Right cardiac atrium (tissue), 5 donors: Measurements from ENCODE around the gene ASB5. TPM values are rescaled to one million over a fixed set of nuclear protein-coding genes. Genes with fewer than 3 reads are reported as not detected.
"Not testable (repeated sequence)": the region's sequence is repeated elsewhere in the genome, so short reads cannot be mapped to it uniquely, and the experiment has no call there.

Experiments used
- ATAC-seq, 2 donors: fragments of 200-7000 bp; cut with Tn5 transposase; one replicate each; pipeline versions ENCODE4 v1.8.0 to v1.9.1; 2020; ENCODE audit warnings: moderate library complexity in 2 of 2, mild to moderate bottlenecking in 1 of 2
- DNase-seq, 3 donors: peaks; one replicate each; pipeline ENCODE4 v3.0.0-alpha.2; 2020
- H3K27ac ChIP-seq: one replicate; pipeline ENCODE4 v1.5.1; 2013; ENCODE audit warnings: mild to moderate bottlenecking, low read length, control low read depth, moderate library complexity
- H3K27me3 ChIP-seq: one replicate; pipeline ENCODE4 v1.6.1; 2013; ENCODE audit not compliant: control insufficient read depth, insufficient read depth
- H3K4me1 ChIP-seq: one replicate; pipeline ENCODE4 v1.6.1; 2013; ENCODE audit warnings: low read length; ENCODE audit not compliant: control insufficient read depth, insufficient read depth
- H3K4me3 ChIP-seq: one replicate; pipeline ENCODE4 v1.5.1; 2013; ENCODE audit warnings: low read length, control low read depth
- H3K9me3 ChIP-seq: one replicate; pipeline ENCODE4 v1.6.1; 2013; ENCODE audit warnings: low read length; ENCODE audit not compliant: control insufficient read depth
- WGBS: extraction: QIAGEN DNeasy Blood & Tissue Kit; methylation state at CpG from one replicate; pipeline ENCODE4 v1.1.7; 2013; 5-methylcytosine and 5-hydroxymethylcytosine counted together
- intact Hi-C, 4 donors: fragments of 100-400 bp; cut with DNase I; formaldehyde crosslinking; loops; one replicate each; pipeline versions ENCODE4 v1.11.0 to v1.14.0; 2022 to 2023
- polyA plus RNA-seq: library from polyadenylated mRNA; stranded (reverse); fragments of 200-250 nt; gene quantifications from one replicate; pipeline ENCODE4 v1.2.3, GENCODE V29; 2013
- total RNA-seq, 4 donors: library from RNA; stranded (reverse); fragmentation: NEBNext Ultra II Directional; extraction: Animal tissue kit (Norgen Biotek cat#: 25700); gene quantifications; one replicate each; pipeline ENCODE4 v1.2.1, GENCODE V29; 2021
- donor health status: healthy with polysubstance abuse.
- donor health status: DM: no; HTN: yes; CAD: no.
- donor health status: DM: no; HTN: no; CAD: no.
- donor health status: DM: no; HTN: yes; CAD: no; lungs with severe emphysema.
- donor health status: DM: yes; HTN: yes; CAD: no.

The ASB5 gene
- total and polyA plus RNA-seq, 5 donors = 1.4 to 5.1 (median 3.6) TPM

DNA sequence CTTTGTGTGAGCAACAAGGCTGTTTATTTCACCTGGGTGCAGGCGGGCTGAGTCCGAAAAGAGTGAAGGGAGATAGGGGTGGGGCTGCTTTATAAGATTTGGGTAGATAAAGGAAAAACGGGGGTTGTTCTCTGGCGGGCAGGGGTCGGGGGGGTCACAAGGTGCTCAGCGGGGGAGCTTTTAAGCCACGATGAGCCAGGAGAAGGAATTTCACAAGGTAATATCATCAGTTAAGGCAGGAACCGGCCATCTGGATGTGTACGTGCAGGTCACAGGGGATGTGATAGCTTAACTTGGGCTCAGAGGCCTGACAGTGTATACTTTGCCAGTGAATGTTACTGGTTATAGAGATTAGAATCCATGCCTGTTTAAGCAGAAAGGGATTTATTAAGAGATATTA is 31.0 kb upstream of the ASB5 start:
- H3K4me3 ChIP-seq = no peak overlapping the region
- H3K4me1 ChIP-seq = no peaks in the 10 kb centered on the region
- no peak for DNase-seq
- H3K9me3 ChIP-seq = no peaks in the 10 kb centered on the region
- no peaks in the 10 kb centered on the region for H3K27me3 ChIP-seq
- no peak overlapping the region for H3K27ac ChIP-seq
- intact Hi-C loops = no loop called here
- 83% methylated on average over 9 of the region's 9 CpGs for WGBS
- ATAC-seq = no peak

DNA sequence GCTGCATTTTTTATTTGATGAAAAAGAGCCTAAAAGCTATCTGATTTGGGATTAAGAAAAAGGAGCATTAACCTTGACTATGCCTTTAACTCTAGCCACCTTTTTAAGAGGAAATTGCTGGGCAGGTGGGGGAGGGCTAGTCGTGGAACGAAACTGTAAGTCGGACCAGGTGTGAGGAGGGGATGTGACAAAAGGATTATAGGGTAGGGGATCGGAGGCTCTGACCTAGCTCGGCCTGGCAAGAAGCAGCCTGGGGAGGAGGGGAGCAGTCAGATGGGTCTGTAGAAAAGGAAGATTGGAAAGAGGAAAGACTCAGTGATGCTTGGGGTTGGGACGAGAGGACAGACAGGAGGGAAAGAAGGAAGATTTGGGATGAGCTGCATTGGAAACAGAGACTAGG is 29.6 kb upstream of the ASB5 start:
- no peak for DNase-seq

DNA sequence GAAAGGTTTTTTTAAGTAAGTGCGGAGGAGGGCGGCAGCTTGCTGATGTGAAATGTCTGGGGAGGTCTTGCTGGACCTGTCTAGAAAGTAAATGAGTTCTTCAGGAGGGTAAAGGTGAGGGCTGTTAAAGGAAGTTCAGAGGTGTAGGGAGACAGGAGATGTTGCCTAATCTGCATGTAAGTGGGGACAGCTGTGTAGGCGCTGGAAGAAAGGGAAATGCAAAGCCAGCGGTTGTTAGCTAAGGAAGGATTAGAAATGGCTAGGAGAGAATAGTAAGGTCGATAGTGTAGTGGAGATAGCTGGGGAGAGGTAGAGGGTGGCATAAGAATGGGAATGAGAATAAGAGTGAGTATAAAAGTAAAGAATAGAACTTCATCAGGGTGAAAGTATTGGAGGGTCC is 26.9 kb upstream of the ASB5 start:
- intact Hi-C loops, H3K4me1 ChIP-seq, DNase-seq, H3K27me3 ChIP-seq, H3K9me3 ChIP-seq, ATAC-seq, H3K27ac ChIP-seq, H3K4me3 ChIP-seq: not testable (repeated sequence)
- 57% methylated on average over 5 of the region's 5 CpGs for WGBS

More for the DNA sequence above, 29.6 kb upstream of the ASB5 start:
- H3K4me1 ChIP-seq = no peaks in the 10 kb centered on the region
- H3K9me3 ChIP-seq = no peaks in the 10 kb centered on the region
- intact Hi-C loops = no loop called here
- H3K27me3 ChIP-seq = no peaks in the 10 kb centered on the region
- H3K4me3 ChIP-seq = no peak overlapping the region
- no peak overlapping the region for H3K27ac ChIP-seq
- 66% methylated on average over 6 of the region's 6 CpGs for WGBS
- ATAC-seq = no peak

DNA sequence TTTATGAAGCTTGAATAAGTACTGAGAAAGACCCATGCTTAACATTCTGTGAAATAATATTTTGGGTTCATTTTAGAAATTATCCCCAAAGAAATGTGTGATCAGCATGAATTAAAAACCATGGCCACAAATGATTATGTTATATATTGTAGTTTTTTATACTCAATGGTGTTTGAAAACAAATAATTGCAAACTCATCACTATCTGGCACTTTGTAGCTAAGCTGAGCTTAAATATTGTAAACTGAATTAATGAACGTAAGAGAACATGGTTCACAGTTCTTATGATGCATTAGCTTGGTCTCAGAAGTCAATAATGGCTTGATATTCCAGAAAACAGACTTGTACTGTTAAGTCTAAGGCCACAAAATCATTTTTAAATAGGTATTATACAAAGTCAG is 24.6 kb upstream of the ASB5 start:
- no peaks in the 10 kb centered on the region for H3K4me1 ChIP-seq
- no peak for ATAC-seq
- no peak for DNase-seq
- no peak overlapping the region for H3K27ac ChIP-seq
- intact Hi-C loops = no loop called here
- H3K9me3 ChIP-seq = no peaks in the 10 kb centered on the region
- H3K4me3 ChIP-seq = no peak overlapping the region
- H3K27me3 ChIP-seq = no peaks in the 10 kb centered on the region
- WGBS = 84% methylated on average over 1 of the region's 1 CpG

DNA sequence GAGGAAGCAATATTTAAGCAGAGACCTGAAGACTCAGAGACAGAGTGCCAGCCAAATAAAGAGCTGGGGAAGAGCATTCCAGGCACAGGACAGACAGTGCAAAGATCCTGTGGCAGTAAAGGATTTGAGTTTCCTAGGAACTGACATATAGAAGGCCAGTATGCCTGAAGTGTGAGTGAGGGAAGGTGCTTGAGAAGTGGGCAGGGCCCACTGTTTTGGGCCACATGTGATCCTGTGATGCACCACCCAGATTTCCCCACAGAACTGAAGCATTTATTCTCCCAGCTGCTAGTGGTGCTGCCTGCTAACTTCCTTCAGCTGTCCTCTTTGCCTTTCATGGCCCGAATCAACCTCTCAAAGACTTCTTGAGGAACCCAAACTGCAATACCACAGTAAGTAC is 23.9 kb upstream of the ASB5 start:
- DNase-seq = no peak
- intact Hi-C loops = no loop called here

DNA sequence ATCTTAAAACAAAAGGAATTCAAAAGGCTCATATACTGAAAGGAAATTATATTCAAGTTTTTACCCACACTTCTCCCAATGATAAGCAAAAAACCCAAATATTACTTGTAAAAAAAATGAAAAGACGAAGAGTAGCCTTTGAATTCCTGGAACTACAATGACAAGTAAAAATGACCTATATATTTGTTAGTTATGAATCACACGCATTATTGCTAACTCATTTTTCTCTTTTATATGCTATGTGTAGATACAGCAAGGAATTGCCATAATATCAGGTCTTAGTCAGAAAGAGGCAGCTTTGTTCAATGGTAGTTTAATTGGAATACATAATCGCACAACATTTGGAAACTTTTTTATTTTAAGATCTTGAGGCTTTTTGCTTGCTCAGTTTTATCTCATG is 22.7 kb upstream of the ASB5 start:
- Histone ChIP-seq H3K27me3 (no peaks in the 10 kb centered on the region), H3K27ac (no peak overlapping the region), H3K4me3 (no peak overlapping the region), H3K9me3 (no peaks in the 10 kb centered on the region), H3K4me1 (no peaks in the 10 kb centered on the region)
- DNase-seq = no peak
- ATAC-seq = no peak
- intact Hi-C loops = no loop called here
- WGBS = 86% methylated on average over 3 of the region's 3 CpGs

More for the DNA sequence above, 23.9 kb upstream of the ASB5 start:
- WGBS = 91% methylated on average over 1 of the region's 1 CpG
- ATAC-seq = no peak
- Histone ChIP-seq H3K27ac (no peak overlapping the region), H3K27me3 (no peaks in the 10 kb centered on the region), H3K4me1 (no peaks in the 10 kb centered on the region), H3K4me3 (no peak overlapping the region), H3K9me3 (no peaks in the 10 kb centered on the region)

DNA sequence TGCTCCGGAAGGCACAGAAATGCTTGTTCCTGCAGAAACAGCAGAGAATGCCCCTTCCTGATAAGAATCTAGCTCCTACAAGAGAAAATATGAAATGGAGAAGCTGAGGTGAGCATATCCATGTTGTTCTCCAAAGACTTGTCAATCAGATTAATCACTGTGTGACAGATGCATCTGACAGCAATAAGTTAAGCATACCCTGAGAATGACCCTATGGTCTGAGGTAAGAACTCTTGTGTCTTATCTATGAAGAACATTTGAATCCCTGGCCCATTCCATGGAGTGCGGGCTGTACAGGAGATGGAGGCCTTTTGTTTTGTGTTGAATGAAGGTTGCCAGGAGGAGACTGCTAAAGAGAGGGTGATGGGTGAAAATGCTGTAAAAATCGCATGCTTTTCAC is 21.5 kb upstream of the ASB5 start:
- Histone ChIP-seq H3K9me3 (no peaks in the 10 kb centered on the region), H3K27me3 (no peaks in the 10 kb centered on the region), H3K4me1 (peaks cover 2% of the 10 kb centered on the region), H3K27ac (no peak overlapping the region), H3K4me3 (no peak overlapping the region)
- DNase-seq = no peak
- no peak for ATAC-seq
- 92% methylated on average over 3 of the region's 3 CpGs for WGBS
- intact Hi-C loops = no loop called here

DNA sequence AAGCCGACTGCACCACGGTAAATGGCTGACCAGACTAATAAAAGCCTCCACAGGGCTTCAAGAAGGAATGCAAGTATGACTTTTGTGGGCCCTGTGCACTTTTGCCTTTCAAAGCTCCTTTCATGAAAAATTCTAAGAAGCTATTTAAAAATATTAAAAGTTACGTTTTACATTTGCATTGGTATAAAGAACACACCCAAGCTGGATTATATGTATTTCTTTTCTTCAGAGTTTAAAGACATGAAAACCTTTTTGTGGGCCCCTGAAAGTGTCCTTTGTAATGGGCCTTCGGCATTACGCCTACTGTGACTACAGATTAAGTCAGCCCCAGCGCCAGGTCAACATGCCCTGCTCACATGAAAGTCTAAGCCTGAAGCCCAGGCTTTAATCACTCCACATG is 20.5 kb upstream of the ASB5 start:
- H3K4me1 ChIP-seq = peaks cover 2% of the 10 kb centered on the region
- H3K4me3 ChIP-seq = no peak overlapping the region
- WGBS = 89% methylated on average over 6 of the region's 6 CpGs
- H3K9me3 ChIP-seq = no peaks in the 10 kb centered on the region
- intact Hi-C loops = no loop called here
- no peak for ATAC-seq
- no peaks in the 10 kb centered on the region for H3K27me3 ChIP-seq
- no peak for DNase-seq
- no peak overlapping the region for H3K27ac ChIP-seq

DNA sequence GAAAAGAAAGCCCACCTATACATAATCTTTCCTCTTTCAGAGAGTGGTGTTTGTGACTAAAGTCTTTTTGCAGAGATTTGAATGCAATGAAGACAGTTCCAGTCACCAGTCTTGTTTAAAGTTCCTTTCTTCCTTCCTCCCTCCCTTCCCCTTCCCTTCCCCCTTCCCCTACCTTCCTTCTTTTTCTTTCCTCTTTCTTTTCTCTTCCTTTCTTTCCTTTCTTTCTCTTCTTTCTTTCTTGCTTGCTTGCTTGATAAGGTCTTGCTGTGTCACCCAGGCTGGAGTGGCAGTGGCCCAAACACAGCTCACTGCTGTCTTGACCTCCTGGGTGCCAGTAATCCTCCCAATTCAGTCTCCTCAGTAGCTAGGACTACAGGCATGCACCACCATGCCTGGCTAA is 19.0 kb upstream of the ASB5 start:
- intact Hi-C loops = no loop called here
- ATAC-seq (no peak), DNase-seq (no peak)
- peaks cover 2% of the 10 kb centered on the region for H3K4me1 ChIP-seq
- H3K9me3 ChIP-seq = no peaks in the 10 kb centered on the region
- H3K27ac ChIP-seq = no peak overlapping the region
- H3K4me3 ChIP-seq = no peak overlapping the region
- no peaks in the 10 kb centered on the region for H3K27me3 ChIP-seq

DNA sequence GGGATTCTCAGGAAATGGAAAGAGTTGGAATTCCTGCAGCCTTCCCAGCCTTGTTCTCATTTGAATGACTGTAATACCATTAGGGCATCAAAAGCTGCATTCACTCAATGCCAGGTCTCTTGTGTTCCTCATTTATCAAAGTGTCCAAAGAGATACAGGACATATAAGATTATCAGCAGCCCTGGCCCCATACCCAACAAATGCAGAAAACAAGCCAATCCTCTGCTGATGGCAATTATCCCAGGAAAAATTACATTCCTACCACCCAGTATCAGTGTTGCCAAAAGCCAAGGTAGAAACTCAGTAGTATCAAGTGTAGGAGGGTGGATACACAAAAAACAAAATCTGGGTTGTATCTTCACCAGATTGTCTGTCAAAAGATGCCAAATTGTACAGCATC is 18.5 kb upstream of the ASB5 start:
- peaks cover 2% of the 10 kb centered on the region for H3K4me1 ChIP-seq
- no peaks in the 10 kb centered on the region for H3K9me3 ChIP-seq
- H3K27ac ChIP-seq = no peak overlapping the region
- no peak for ATAC-seq
- DNase-seq = no peak
- intact Hi-C loops = no loop called here
- H3K27me3 ChIP-seq = no peaks in the 10 kb centered on the region
- H3K4me3 ChIP-seq = no peak overlapping the region

DNA sequence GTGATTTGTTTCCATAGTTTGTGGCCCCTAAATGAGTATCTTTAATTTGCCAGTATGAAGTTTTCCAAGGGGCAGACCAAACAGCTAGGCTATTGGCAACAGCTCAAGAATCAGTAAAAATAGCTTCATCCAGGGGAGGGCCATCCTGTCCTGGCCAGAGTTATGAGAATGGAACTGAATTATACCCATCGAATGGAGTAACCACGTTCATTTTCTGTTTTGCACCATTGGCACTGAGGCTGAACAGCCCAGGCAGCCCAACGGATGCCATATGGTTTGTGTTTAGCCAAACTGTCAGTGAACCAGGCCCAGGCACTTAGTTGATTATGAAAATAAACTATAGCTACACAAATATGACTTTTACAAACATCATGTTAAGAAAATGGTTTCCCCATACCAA is 17.7 kb upstream of the ASB5 start:
- intact Hi-C loops = no loop called here
- Histone ChIP-seq H3K27ac (no peak overlapping the region), H3K4me1 (peaks cover 2% of the 10 kb centered on the region), H3K27me3 (no peaks in the 10 kb centered on the region), H3K9me3 (no peaks in the 10 kb centered on the region), H3K4me3 (no peak overlapping the region)
- DNase-seq (no peak), ATAC-seq (no peak)
- WGBS = 46% methylated on average over 3 of the region's 3 CpGs

DNA sequence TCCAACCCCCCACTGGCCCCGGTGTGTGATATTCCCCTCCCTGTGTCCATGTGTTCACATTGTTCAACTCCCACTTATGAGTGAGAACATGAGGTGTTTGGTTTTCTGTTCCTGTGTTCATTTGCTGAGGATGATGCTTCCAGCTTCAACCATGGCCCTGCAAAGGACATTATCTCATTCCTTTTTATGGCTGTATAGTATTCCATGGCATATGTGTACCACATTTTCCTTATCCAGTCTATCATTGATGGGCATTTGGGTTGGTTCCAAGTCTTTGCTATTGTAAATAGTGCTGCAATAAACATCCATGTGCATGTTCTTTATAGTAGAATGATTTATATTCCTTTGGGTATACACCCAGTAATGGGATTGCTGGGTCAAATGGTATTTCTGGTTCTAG is 10.5 kb upstream of the ASB5 start:
- H3K27me3 ChIP-seq, H3K4me3 ChIP-seq, H3K27ac ChIP-seq, H3K4me1 ChIP-seq, H3K9me3 ChIP-seq, DNase-seq, ATAC-seq: not testable (repeated sequence)
- WGBS = 93% methylated on average over 1 of the region's 1 CpG
- intact Hi-C loops = loop anchor here in 1 of 4 donors (10.0 kb wide), 1 partner anchor 125 kb away; no protein-coding TSS in a partner anchor
